Suprapubic skin (tissue), 3 donors: ENCODE results near the gene C1orf198.

Experiments used
- CTCF ChIP-seq, 2 donors: fragments of 200-600 bp in 1 of 2; fragments of 450-650 bp in 1 of 2; sonication (generic) in 1 of 2; IDR thresholded peaks; one replicate each; pipeline ENCODE4 v1.5.1; 2016 to 2019; ENCODE audit warnings: antibody characterized with exemption in 2 of 2, mild to moderate bottlenecking in 1 of 2, moderate library complexity in 1 of 2
- POLR2A ChIP-seq, 2 donors: fragments of 450-650 bp; IDR thresholded peaks; one replicate each; pipeline ENCODE4 v1.6.1; 2017; ENCODE audit warnings: antibody characterized with exemption in 2 of 2, mild to moderate bottlenecking in 2 of 2, moderate library complexity in 2 of 2

- TF ChIP-seq POLR2A (IDR thresholded peaks at IDR 0.05) (no peak), CTCF (IDR thresholded peaks at IDR 0.05) (no peak)
Measured at GRCh38 chr1:230861970-230862595, 6.2 kb downstream of the C1orf198 start.
